ENCODE results near the gene EPB41L4A.

DNA sequence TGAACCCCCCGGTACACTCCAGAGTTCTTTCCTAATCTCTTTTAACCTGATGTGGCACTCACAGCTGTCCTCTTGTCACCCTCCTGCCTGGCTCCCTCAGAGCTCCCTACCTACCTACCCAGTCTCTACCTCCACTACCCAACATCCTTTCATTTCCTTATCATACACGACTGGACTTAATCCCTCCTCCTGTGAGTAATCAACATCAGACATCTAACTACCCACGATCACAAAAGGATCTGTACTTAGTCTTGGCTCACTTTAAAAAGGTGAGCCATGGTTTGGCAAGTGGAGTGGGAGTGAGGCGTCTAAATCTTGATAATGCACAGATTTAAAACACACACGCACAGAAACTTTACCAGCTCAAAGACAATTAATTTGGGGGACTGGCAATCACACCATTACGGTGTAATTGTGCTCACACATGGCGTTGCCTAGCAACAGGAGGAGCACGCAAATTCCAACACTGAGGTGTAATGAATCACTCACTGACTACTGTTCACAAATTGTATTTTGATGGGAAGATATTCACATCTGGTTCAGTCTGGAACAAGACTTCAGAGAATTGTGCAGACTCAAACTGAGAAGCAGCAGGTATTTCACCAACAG lies 235.9 kb downstream of the EPB41L4A start:
- no peak for TF ChIP-seq POLR2A (IDR thresholded peaks at IDR 0.05; ENCODE audit: low read length)
- TF ChIP-seq GATA1 (IDR thresholded peaks at IDR 0.05; ENCODE audit: low read depth, low read length), result no peak
